H9 (cell line): Measurements from ENCODE around the gene ANTXR2. TPM values are rescaled to one million over a fixed set of nuclear protein-coding genes. Genes with fewer than 3 reads are reported as not detected.

ENCODE experiments used
- DNase-seq: peaks from one replicate; pipeline ENCODE4 v3.0.0-alpha.2; 2017
- H2AFZ ChIP-seq: one replicate; pipeline ENCODE4 v1.6.1; 2013; ENCODE audit warnings: mild to moderate bottlenecking, low read length, control low read depth, moderate library complexity
- H2AK5ac ChIP-seq: 2 replicates; pipeline ENCODE4 v1.6.1; 2013; ENCODE audit warnings: low read length, control low read depth, mixed read lengths; ENCODE audit not compliant: insufficient read length
- H2BK120ac ChIP-seq: one replicate; pipeline ENCODE4 v1.6.1; 2013; ENCODE audit warnings: low read depth, mild to moderate bottlenecking, low read length, control low read depth, inconsistent platforms; ENCODE audit not compliant: poor library complexity, severe bottlenecking
- H2BK12ac ChIP-seq: 2 replicates; pipeline ENCODE4 v1.6.1; 2013; ENCODE audit warnings: low read length, control low read depth, mixed read lengths, low read depth; ENCODE audit not compliant: insufficient read length
- H2BK15ac ChIP-seq: 2 replicates; pipeline ENCODE4 v1.6.1; 2013; ENCODE audit warnings: low read depth, low read length, control low read depth
- H2BK20ac ChIP-seq: one replicate; pipeline ENCODE4 v1.6.1; 2013; ENCODE audit warnings: low read depth, mild to moderate bottlenecking, low read length, control low read depth, inconsistent platforms; ENCODE audit not compliant: poor library complexity, severe bottlenecking
- H2BK5ac ChIP-seq: 2 replicates; pipeline ENCODE4 v1.6.1; 2013; ENCODE audit warnings: low read length, control low read depth, mixed read lengths; ENCODE audit not compliant: insufficient read length
- H3K14ac ChIP-seq: 2 replicates; pipeline ENCODE4 v1.6.1; 2013; ENCODE audit warnings: low read length, control low read depth; ENCODE audit not compliant: insufficient read depth
- H3K18ac ChIP-seq: 2 replicates; pipeline ENCODE4 v1.6.1; 2013; ENCODE audit warnings: low read depth, mild to moderate bottlenecking, mixed read lengths, low read length, control low read depth; ENCODE audit not compliant: insufficient read length
- H3K23ac ChIP-seq: 2 replicates; pipeline ENCODE4 v1.6.1; 2013; ENCODE audit warnings: low read length, control low read depth, mixed read lengths, low read depth; ENCODE audit not compliant: insufficient read length
- H3K23me2 ChIP-seq: 2 replicates; pipeline ENCODE4 v1.6.1; 2013; ENCODE audit warnings: low read depth, mild to moderate bottlenecking, mixed read lengths, low read length, control low read depth; ENCODE audit not compliant: insufficient read length, poor library complexity, severe bottlenecking
- H3K27ac ChIP-seq: 2 replicates; pipeline ENCODE4 v1.5.1; 2013; ENCODE audit warnings: low read length, control low read depth, mixed read lengths, low read depth; ENCODE audit not compliant: insufficient read length
- H3K27me3 ChIP-seq: 2 replicates; pipeline ENCODE4 v1.6.1; 2013; ENCODE audit warnings: low read length, control low read depth, inconsistent platforms; ENCODE audit not compliant: insufficient read depth
- H3K4ac ChIP-seq: 2 replicates; pipeline ENCODE4 v1.6.1; 2013; ENCODE audit warnings: low read depth, mild to moderate bottlenecking, control low read depth, inconsistent platforms, low read length, moderate library complexity
- H3K4me1 ChIP-seq: 2 replicates; pipeline ENCODE4 v1.6.1; 2013; ENCODE audit warnings: low read length, control low read depth, inconsistent platforms; ENCODE audit not compliant: insufficient read depth
- H3K4me2 ChIP-seq: 2 replicates; pipeline ENCODE4 v1.6.1; 2013; ENCODE audit warnings: low read length, control low read depth, mixed read lengths; ENCODE audit not compliant: insufficient read length, insufficient read depth
- H3K56ac ChIP-seq: 2 replicates; pipeline ENCODE4 v1.6.1; 2013; ENCODE audit warnings: low read depth, mild to moderate bottlenecking, mixed read lengths, low read length, control low read depth; ENCODE audit not compliant: insufficient read length
- H3K79me1 ChIP-seq: 2 replicates; pipeline ENCODE4 v1.6.1; 2013; ENCODE audit warnings: low read depth, mild to moderate bottlenecking, moderate library complexity, low read length, control low read depth, inconsistent platforms; ENCODE audit not compliant: insufficient read depth, poor library complexity, severe bottlenecking
- H3K79me2 ChIP-seq: 2 replicates; pipeline ENCODE4 v1.6.1; 2013; ENCODE audit warnings: low read length, control low read depth, inconsistent platforms; ENCODE audit not compliant: insufficient read depth
- H3K9ac ChIP-seq: 2 replicates; pipeline ENCODE4 v1.6.1; 2013; ENCODE audit warnings: low read length, control low read depth, mixed read lengths; ENCODE audit not compliant: insufficient read length; ENCODE audit errors: extremely low read depth
- H3K9me3 ChIP-seq: one replicate; pipeline ENCODE4 v1.6.1; 2013; ENCODE audit warnings: low read depth, low read length, inconsistent platforms; ENCODE audit not compliant: control insufficient read depth
- H3T11ph ChIP-seq: one replicate; pipeline ENCODE4 v1.6.1; 2013; ENCODE audit warnings: mild to moderate bottlenecking, low read length, control low read depth, inconsistent platforms
- H4K20me1 ChIP-seq: one replicate; pipeline ENCODE4 v1.6.1; 2013; ENCODE audit not compliant: control insufficient read depth, insufficient read length, insufficient read depth
- H4K5ac ChIP-seq: 2 replicates; pipeline ENCODE4 v1.6.1; 2013; ENCODE audit warnings: low read depth, mild to moderate bottlenecking, mixed read lengths, low read length, control low read depth; ENCODE audit not compliant: insufficient read length
- H4K8ac ChIP-seq: replicated peaks from 2 replicates; pipeline ENCODE4 v1.6.1; 2013; ENCODE audit warnings: low read length, control low read depth, mixed read lengths, low read depth; ENCODE audit not compliant: insufficient read length
- H4K91ac ChIP-seq: 2 replicates; pipeline ENCODE4 v1.6.1; 2013; ENCODE audit warnings: low read depth, mild to moderate bottlenecking, moderate library complexity, mixed read lengths, low read length, control low read depth; ENCODE audit not compliant: insufficient read length
- H3K27ac Mint-ChIP-seq, 3 experiments: 2 replicates in 2 of 3; 3 replicates in 1 of 3; pipeline ENCODE4 v1.8.0; 2020 to 2021; ENCODE audit warnings: mixed read lengths in 3 of 3, mild to moderate bottlenecking in 1 of 3, moderate library complexity in 1 of 3
- H3K27me3 Mint-ChIP-seq: 2 replicates; pipeline ENCODE4 v1.8.0; 2021; ENCODE audit warnings: low read depth, mild to moderate bottlenecking, moderate library complexity, mixed read lengths
- H3K36me3 Mint-ChIP-seq, 3 experiments: 2 replicates in 2 of 3; 3 replicates in 1 of 3; pipeline ENCODE4 v1.8.0; 2020 to 2021; ENCODE audit warnings: low read depth in 3 of 3, mixed read lengths in 3 of 3; ENCODE audit not compliant: insufficient read depth in 1 of 3
- H3K4me1 Mint-ChIP-seq, 2 experiments: 2 replicates each; pipeline ENCODE4 v1.8.0; 2020; ENCODE audit warnings: mixed read lengths in 2 of 2
- H3K4me3 Mint-ChIP-seq, 2 experiments: 2 replicates in 1 of 2; 3 replicates in 1 of 2; pipeline ENCODE4 v1.8.0; 2020 to 2021; ENCODE audit warnings: mild to moderate bottlenecking in 2 of 2, mixed read lengths in 2 of 2, moderate library complexity in 1 of 2
- H3K9me3 Mint-ChIP-seq, 2 experiments: 2 replicates in 1 of 2; 3 replicates in 1 of 2; pipeline ENCODE4 v1.8.0; 2020; ENCODE audit warnings: mild to moderate bottlenecking in 2 of 2, mixed read lengths in 2 of 2, moderate library complexity in 1 of 2
- CTCF ChIP-seq: fragments of 200-600 bp; sonication (generic); conservative IDR thresholded peaks from 3 replicates; pipeline ENCODE4 v1.8.0; 2021; ENCODE audit warnings: antibody characterized with exemption, mild to moderate bottlenecking
- WGBS: extraction: QIAGEN DNeasy Blood & Tissue Kit; methylation state at CpG from one replicate; pipeline ENCODE4 v1.1.7; 2013; ENCODE audit warnings: missing lambda C conversion rate, low lambda C conversion rate, mixed read lengths; ENCODE audit not compliant: insufficient read length; ENCODE audit errors: extremely low coverage; 5-methylcytosine and 5-hydroxymethylcytosine counted together
- total RNA-seq: library from RNA; stranded (reverse); gene quantifications from 2 replicates; pipeline ENCODE4 v1.2.1, GENCODE V29; 2021

ANTXR2 gene
- total RNA-seq, 1 experiment from 2014 or later, result 4.7 TPM

- Histone ChIP-seq H4K91ac (no peak overlapping the region), H3K79me1 (no peaks in the 10 kb centered on the region), H2BK12ac (no peak overlapping the region), H3K23me2 (no peaks in the 10 kb centered on the region), H3K9ac (no peak overlapping the region), H2BK120ac (no peak overlapping the region), H3K18ac (no peak overlapping the region), H2AK5ac (no peak overlapping the region), H3K4me1 (no peaks in the 10 kb centered on the region), H2BK15ac (no peak overlapping the region), H4K5ac (no peak overlapping the region), H3K56ac (no peak overlapping the region), H3T11ph (no peak overlapping the region), H4K20me1 (no peaks in the 10 kb centered on the region), H4K8ac (no peak overlapping the region), H2AFZ (no peak overlapping the region), H3K9me3 (no peaks in the 10 kb centered on the region), H3K14ac (no peak overlapping the region), H3K27ac (no peak overlapping the region), H3K23ac (no peak overlapping the region), H3K4me2 (no peak overlapping the region), H3K4ac (no peak overlapping the region), H3K27me3 (no peaks in the 10 kb centered on the region), H2BK20ac (no peak overlapping the region), H3K79me2 (no peaks in the 10 kb centered on the region), H2BK5ac (no peak overlapping the region)
- no peaks in the 10 kb centered on the region; a peak in 1 of 5 replicates for H3K9me3 Mint-ChIP-seq
- no peak overlapping the region for H3K4me3 Mint-ChIP-seq
- no peaks in the 10 kb centered on the region for H3K36me3 Mint-ChIP-seq
- no peaks in the 10 kb centered on the region for H3K4me1 Mint-ChIP-seq
- no peaks in the 10 kb centered on the region for H3K27me3 Mint-ChIP-seq
- no peak overlapping the region; a peak in 1 of 7 replicates for H3K27ac Mint-ChIP-seq
- DNase-seq, result no peak
- TF ChIP-seq CTCF, result no peak
- WGBS, result no CpG with 5 or more reads among the region's 1 CpG
Measured at GRCh38 chr4:79886557-79886956, 186.5 kb downstream of the ANTXR2 start.
